IMR-90 (cell line): ENCODE measurements around the gene MGAT4A. TPM values are rescaled to one million over a fixed set of nuclear protein-coding genes. Genes with fewer than 3 reads are reported as not detected.

Experiments used
- ATAC-seq: fragments of 200-7000 bp; cut with Tn5 transposase; 2 replicates; pipeline ENCODE4 v1.9.1; 2020; ENCODE audit warnings: low read depth, mild to moderate bottlenecking, moderate library complexity
- BruUV-seq: library from RNA; stranded (reverse); fragments of 400-500 nt; replicated peaks from 2 replicates; lab custom pipeline; 2021; lab: Mats Ljungman, UMichigan
- CTCF ChIA-PET: fragments of 300-600 bp; formaldehyde crosslinking; extraction: SDS; loops from one replicate; lab custom pipeline; 2021; ENCODE audit warnings: antibody characterized with exemption; lab: Yijun Ruan, JAX
- POLR2A ChIA-PET: fragments of 300-600 bp; sonication (Branson Sonifier 250); formaldehyde crosslinking; loops from one replicate; lab custom pipeline; 2022; ENCODE audit warnings: antibody characterized with exemption; ENCODE audit not compliant: unreplicated experiment; lab: Charles Lee
- DNase-seq: peaks from one replicate; pipeline ENCODE4 v3.0.0; 2013
- H2AFZ ChIP-seq: replicated peaks from 2 replicates; pipeline ENCODE3; 2013; ENCODE audit warnings: low read length, mild to moderate bottlenecking; ENCODE audit not compliant: poor library complexity
- H2AK5ac ChIP-seq: 2 replicates; pipeline ENCODE4 v1.6.1; 2013; ENCODE audit warnings: low read depth, low read length, inconsistent platforms
- H2AK9ac ChIP-seq: replicated peaks from 2 replicates; pipeline ENCODE3; 2013; ENCODE audit warnings: mild to moderate bottlenecking, low read depth, low read length, moderate library complexity; ENCODE audit not compliant: poor library complexity
- H2BK120ac ChIP-seq: 2 replicates; pipeline ENCODE4 v1.6.1; 2013; ENCODE audit warnings: low read depth, low read length, inconsistent platforms
- H2BK15ac ChIP-seq: 3 replicates; pipeline ENCODE4 v1.6.1; 2013; ENCODE audit warnings: low read depth, low read length, inconsistent platforms
- H2BK20ac ChIP-seq: 2 replicates; pipeline ENCODE4 v1.6.1; 2013; ENCODE audit warnings: low read depth, mild to moderate bottlenecking, inconsistent platforms, low read length, moderate library complexity
- H2BK5ac ChIP-seq: 2 replicates; pipeline ENCODE4 v1.6.1; 2013; ENCODE audit warnings: mild to moderate bottlenecking, low read depth, low read length, inconsistent platforms; ENCODE audit not compliant: poor library complexity, severe bottlenecking
- H3K14ac ChIP-seq: replicated peaks from 2 replicates; pipeline ENCODE4 v1.6.1; 2013; ENCODE audit warnings: low read depth, low read length, inconsistent platforms
- H3K18ac ChIP-seq: 2 replicates; pipeline ENCODE4 v1.6.1; 2013; ENCODE audit warnings: low read depth, low read length, control low read depth
- H3K23ac ChIP-seq: 2 replicates; pipeline ENCODE4 v1.6.1; 2013; ENCODE audit warnings: low read depth, low read length, inconsistent platforms
- H3K27ac ChIP-seq: 2 replicates; pipeline ENCODE4 v1.5.1; 2013; ENCODE audit warnings: mild to moderate bottlenecking, control low read depth, low read length; ENCODE audit not compliant: insufficient read depth
- H3K27me3 ChIP-seq: 2 replicates; pipeline ENCODE4 v1.6.1; 2013; ENCODE audit warnings: low read length; ENCODE audit not compliant: control insufficient read depth, insufficient read depth
- H3K36me3 ChIP-seq: 2 replicates; pipeline ENCODE4 v1.6.1; 2013; ENCODE audit warnings: low read length, mixed read lengths; ENCODE audit not compliant: control insufficient read depth, insufficient read depth
- H3K4ac ChIP-seq: 2 replicates; pipeline ENCODE4 v1.6.1; 2013; ENCODE audit warnings: low read depth, low read length, inconsistent platforms
- H3K4me1 ChIP-seq: 2 replicates; pipeline ENCODE4 v1.6.1; 2013; ENCODE audit warnings: low read length, mixed read lengths; ENCODE audit not compliant: control insufficient read depth, insufficient read depth
- H3K4me2 ChIP-seq: 2 replicates; pipeline ENCODE4 v1.6.1; 2013; ENCODE audit warnings: low read depth, mild to moderate bottlenecking, control low read depth, low read length, moderate library complexity
- H3K4me3 ChIP-seq: 2 replicates; pipeline ENCODE4 v1.5.1; 2013; ENCODE audit warnings: low read depth, mild to moderate bottlenecking, control low read depth, low read length, moderate library complexity; ENCODE audit not compliant: insufficient read depth
- H3K56ac ChIP-seq: 2 replicates; pipeline ENCODE4 v1.6.1; 2013; ENCODE audit warnings: low read length, inconsistent platforms; ENCODE audit not compliant: insufficient read depth; ENCODE audit errors: extremely low read depth
- H3K79me1 ChIP-seq, 2 experiments: 2 replicates each; pipeline ENCODE4 v1.6.1; 2013; ENCODE audit warnings: low read length in 2 of 2, inconsistent platforms in 1 of 2, low read depth in 1 of 2
- H3K9ac ChIP-seq: 2 replicates; pipeline ENCODE4 v1.6.1; 2013; ENCODE audit warnings: low read depth, low read length, control low read depth
- H3K9me1 ChIP-seq: 2 replicates; pipeline ENCODE4 v1.6.1; 2013; ENCODE audit warnings: low read length, inconsistent platforms; ENCODE audit not compliant: insufficient read depth
- H3K9me3 ChIP-seq: 2 replicates; pipeline ENCODE4 v1.6.1; 2013; ENCODE audit warnings: low read length; ENCODE audit not compliant: control insufficient read depth, insufficient read depth
- H4K20me1 ChIP-seq: 2 replicates; pipeline ENCODE4 v1.6.1; 2013; ENCODE audit warnings: low read length, inconsistent platforms; ENCODE audit not compliant: insufficient read depth
- H4K5ac ChIP-seq: 2 replicates; pipeline ENCODE4 v1.6.1; 2013; ENCODE audit warnings: mild to moderate bottlenecking, low read depth, low read length, control low read depth
- H4K8ac ChIP-seq, 2 experiments: 2 replicates each; pipeline ENCODE4 v1.6.1; 2013; ENCODE audit warnings: low read depth in 2 of 2, low read length in 2 of 2, control low read depth in 1 of 2, inconsistent platforms in 1 of 2
- H4K91ac ChIP-seq: 2 replicates; pipeline ENCODE4 v1.6.1; 2013; ENCODE audit warnings: low read depth, low read length, inconsistent platforms; ENCODE audit not compliant: insufficient read depth
- BHLHE40 ChIP-seq: fragments of 150-350 bp; IDR thresholded peaks from 2 replicates; pipeline ENCODE4 v1.6.1; 2016; ENCODE audit warnings: mild to moderate bottlenecking, low read depth, low read length
- WGBS, 2 experiments: methylation state at CpG; one replicate each; pipeline versions ENCODE4 v1.1.5 to v1.1.7; 2013; ENCODE audit warnings: missing lambda C conversion rate in 2 of 2; ENCODE audit not compliant: insufficient read length in 1 of 2; ENCODE audit errors: extremely low coverage in 2 of 2; 5-methylcytosine and 5-hydroxymethylcytosine counted together
- dilution Hi-C: fragments of 300-500 bp; cut with HindIII; formaldehyde crosslinking; loops from one replicate; pipeline ENCODE4 v1.14.3; 2018; ENCODE audit warnings: low sequenced_read_pairs; ENCODE audit not compliant: unreplicated experiment
- in situ Hi-C: fragments of 300-500 bp; cut with MboI; formaldehyde crosslinking; loops from 3 replicates; pipeline ENCODE4 v1.14.3; 2019; ENCODE audit warnings: low sequenced_read_pairs, inconsistent platforms, mixed read lengths
- intact Hi-C: fragments of 100-400 bp; cut with micrococcal nuclease; formaldehyde crosslinking; loops from 2 replicates; pipeline ENCODE4 v1.10.0; 2022
- polyA plus RNA-seq, 3 experiments: library from polyadenylated mRNA; depleted of rRNA; stranded (reverse); fragments of >200 nt; gene quantifications; 2 replicates each; pipeline ENCODE4 v1.2.3, GENCODE V29; 2012; ENCODE audit warnings: low replicate concordance in 1 of 3
- total RNA-seq: library from RNA; depleted of rRNA; stranded (reverse); fragments of >200 nt; gene quantifications from 2 replicates; pipeline ENCODE4 v1.2.3, GENCODE V29; 2012

MGAT4A gene
- total and polyA plus RNA-seq, 2 of the 4 experiments (the other 2 are of a cell fraction), result under 0.01 TPM; not detected in 1

- 83% methylated on average over 3 of the region's 5 CpGs; no CpG with 5 or more reads in 1 of the 2 experiments for WGBS, 2 experiments
- no peak for TF ChIP-seq BHLHE40
- no peaks in the 10 kb centered on the region for H3K27me3 ChIP-seq
- no peak overlapping the region for H4K8ac ChIP-seq
- ChIA-PET POLR2A (no interaction called here), CTCF (no interaction called here)
- intact Hi-C loops, result no loop called here
- H2AK9ac ChIP-seq, result no peak overlapping the region
- no peak overlapping the region for H3K23ac ChIP-seq
- no peak overlapping the region for H2AFZ ChIP-seq
- no peak overlapping the region for H2BK15ac ChIP-seq
- ATAC-seq (no peak), DNase-seq (no peak)
- no peak overlapping the region for H3K27ac ChIP-seq
- H3K79me1 ChIP-seq, result peaks cover 20 to 29% of the 10 kb centered on the region in 2 experiments
- H3K4me2 ChIP-seq, result no peak overlapping the region
- H3K4me1 ChIP-seq, result peaks cover under 1% of the 10 kb centered on the region; the same call in 1 of the 2 replicates
- BruUV-seq, result no TSS peak
- H3K56ac ChIP-seq, result no peak overlapping the region
- H2BK20ac ChIP-seq, result no peak overlapping the region
- H3K14ac ChIP-seq, result no peak overlapping the region
- no peak overlapping the region for H3K18ac ChIP-seq
- no peak overlapping the region for H3K9ac ChIP-seq
- no peak overlapping the region for H4K5ac ChIP-seq
- no peaks in the 10 kb centered on the region for H3K9me3 ChIP-seq
- H3K36me3 ChIP-seq, result peaks cover 35% of the 10 kb centered on the region
- H4K20me1 ChIP-seq, result peaks cover 4% of the 10 kb centered on the region; the same call in 1 of the 2 replicates
- no peak overlapping the region for H3K4ac ChIP-seq
- H2BK5ac ChIP-seq, result no peak overlapping the region
- H3K4me3 ChIP-seq, result no peak overlapping the region
- in situ Hi-C loops, result no loop called here
- H2BK120ac ChIP-seq, result no peak overlapping the region
- no peaks in the 10 kb centered on the region for H3K9me1 ChIP-seq
- dilution Hi-C loops, result no loop called here
- H2AK5ac ChIP-seq, result no peak overlapping the region
- no peak overlapping the region for H4K91ac ChIP-seq
Measured at GRCh38 chr2:98615481-98615880, 115.5 kb downstream of the MGAT4A start.
